Measurements from ENCODE around the gene RNLS.

GRCh38 chr10:88314362-88314761 lies 268.8 kb downstream of the RNLS start:
- TF ChIP-seq, protein P1, sequence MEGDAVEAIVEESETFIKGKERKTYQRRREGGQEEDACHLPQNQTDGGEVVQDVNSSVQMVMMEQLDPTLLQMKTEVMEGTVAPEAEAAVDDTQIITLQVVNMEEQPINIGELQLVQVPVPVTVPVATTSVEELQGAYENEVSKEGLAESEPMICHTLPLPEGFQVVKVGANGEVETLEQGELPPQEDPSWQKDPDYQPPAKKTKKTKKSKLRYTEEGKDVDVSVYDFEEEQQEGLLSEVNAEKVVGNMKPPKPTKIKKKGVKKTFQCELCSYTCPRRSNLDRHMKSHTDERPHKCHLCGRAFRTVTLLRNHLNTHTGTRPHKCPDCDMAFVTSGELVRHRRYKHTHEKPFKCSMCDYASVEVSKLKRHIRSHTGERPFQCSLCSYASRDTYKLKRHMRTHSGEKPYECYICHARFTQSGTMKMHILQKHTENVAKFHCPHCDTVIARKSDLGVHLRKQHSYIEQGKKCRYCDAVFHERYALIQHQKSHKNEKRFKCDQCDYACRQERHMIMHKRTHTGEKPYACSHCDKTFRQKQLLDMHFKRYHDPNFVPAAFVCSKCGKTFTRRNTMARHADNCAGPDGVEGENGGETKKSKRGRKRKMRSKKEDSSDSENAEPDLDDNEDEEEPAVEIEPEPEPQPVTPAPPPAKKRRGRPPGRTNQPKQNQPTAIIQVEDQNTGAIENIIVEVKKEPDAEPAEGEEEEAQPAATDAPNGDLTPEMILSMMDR (IDR thresholded peaks at IDR 0.05; ENCODE audit: insufficient read depth, low read length, poor library complexity, severe bottlenecking): no peak
- no peak for TF ChIP-seq EZH2phosphoT487 (conservative IDR thresholded peaks at IDR 0.05; ENCODE audit: low read length)
